Stimulated activated CD4-positive, alpha-beta T cell treated with anti-CD3 and anti-CD28 coated beads, Interleukin-1b, Interleukin-23, amount 100 ng/mL, for 48 hours (primary cell): ENCODE measurements around the gene ZNF367.
A peak's percentile ranks its signal among the peaks of the same experiment; 100 is the strongest.

Experiments
- DNase-seq: peaks from one replicate; pipeline ENCODE4 v3.0.0-alpha.2; 2020

Gene ZNF367

GRCh38 chr9:96418083-96418919 lies at the start of gene ZNF367:
ZNF367 (minus strand) TSS chr9:96418370; CDS start chr9:96418032, 338 bp downstream.
- DNase-seq: peak; percentile 94

GRCh38 chr9:96467784-96468183 lies 49.6 kb upstream of the ZNF367 start:
- DNase-seq: no peak

GRCh38 chr9:96464426-96464825 lies 46.3 kb upstream of the ZNF367 start:
- DNase-seq: no peak

DNA sequence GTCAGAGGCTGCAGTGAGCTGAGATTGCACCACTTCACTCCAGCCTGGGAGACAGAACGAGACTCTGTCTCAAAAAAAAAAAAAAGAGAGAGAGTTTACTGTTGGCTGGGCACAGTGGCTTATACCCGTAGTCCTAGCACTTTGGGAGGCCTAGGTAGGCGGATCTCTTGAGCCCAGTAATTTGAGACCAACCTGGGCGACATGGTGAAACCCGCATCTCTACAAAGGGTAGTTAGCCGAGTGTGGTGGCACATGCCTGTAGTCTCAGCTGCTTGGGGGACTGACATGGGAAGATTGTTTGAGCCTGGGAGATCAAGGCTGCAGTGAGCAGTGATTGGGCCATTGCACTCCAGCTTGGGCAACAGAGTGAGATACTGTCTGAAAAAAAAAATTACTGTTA lies 44.4 kb upstream of the ZNF367 start:
- DNase-seq: no peak

- DNase-seq: no peak
Observed at GRCh38 chr9:96461336-96461735, 43.2 kb upstream of the ZNF367 start.

GRCh38 chr9:96460882-96461281 lies 42.7 kb upstream of the ZNF367 start:
- no peak for DNase-seq

GRCh38 chr9:96460470-96460869 lies 42.3 kb upstream of the ZNF367 start:
- DNase-seq: no peak

- DNase-seq: no peak
Observed at GRCh38 chr9:96459268-96460007, 41.3 kb upstream of the ZNF367 start.

- DNase-seq: no peak
Observed at GRCh38 chr9:96458226-96458625, 40.1 kb upstream of the ZNF367 start.

DNA sequence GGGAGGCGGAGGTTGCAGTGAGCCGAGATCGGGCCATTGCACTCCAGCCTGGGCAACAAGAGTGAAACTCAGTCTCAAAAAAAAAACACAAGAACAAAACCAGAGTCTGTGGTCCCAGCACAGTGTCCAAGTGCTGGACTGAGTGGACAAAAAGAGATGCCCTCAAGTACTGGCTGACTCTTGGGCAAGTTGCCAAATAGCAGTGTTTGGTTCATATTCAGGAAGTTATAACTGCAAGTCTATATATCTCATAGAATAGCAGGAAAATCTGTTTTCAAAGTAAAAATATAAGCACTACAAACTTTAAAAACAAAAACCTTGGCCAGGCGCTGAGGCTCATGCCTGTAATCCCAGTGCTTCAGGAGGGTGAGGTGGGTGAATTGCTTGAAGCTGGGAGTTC lies 39.1 kb upstream of the ZNF367 start:
- DNase-seq: no peak

DNA sequence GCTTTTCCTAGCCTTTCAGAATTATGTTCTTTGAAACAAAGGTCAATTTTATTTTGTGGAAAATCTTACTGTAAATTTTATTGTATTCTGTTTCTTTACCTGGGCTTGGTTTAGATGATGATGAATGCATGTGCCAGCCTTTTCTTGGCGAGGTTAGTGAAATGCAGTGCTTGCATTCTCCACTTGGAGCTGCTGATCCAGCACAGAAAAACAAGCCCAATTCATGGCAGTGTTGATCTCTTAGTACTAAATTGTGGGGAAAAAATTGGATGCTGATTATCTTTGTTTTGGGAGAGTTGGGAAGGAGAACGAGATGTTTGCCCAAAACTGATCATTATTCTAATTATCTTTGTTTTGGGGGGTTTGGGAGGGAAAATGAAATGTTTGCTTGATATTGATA lies 35.5 kb upstream of the ZNF367 start:
- DNase-seq: peak; percentile 5

DNA sequence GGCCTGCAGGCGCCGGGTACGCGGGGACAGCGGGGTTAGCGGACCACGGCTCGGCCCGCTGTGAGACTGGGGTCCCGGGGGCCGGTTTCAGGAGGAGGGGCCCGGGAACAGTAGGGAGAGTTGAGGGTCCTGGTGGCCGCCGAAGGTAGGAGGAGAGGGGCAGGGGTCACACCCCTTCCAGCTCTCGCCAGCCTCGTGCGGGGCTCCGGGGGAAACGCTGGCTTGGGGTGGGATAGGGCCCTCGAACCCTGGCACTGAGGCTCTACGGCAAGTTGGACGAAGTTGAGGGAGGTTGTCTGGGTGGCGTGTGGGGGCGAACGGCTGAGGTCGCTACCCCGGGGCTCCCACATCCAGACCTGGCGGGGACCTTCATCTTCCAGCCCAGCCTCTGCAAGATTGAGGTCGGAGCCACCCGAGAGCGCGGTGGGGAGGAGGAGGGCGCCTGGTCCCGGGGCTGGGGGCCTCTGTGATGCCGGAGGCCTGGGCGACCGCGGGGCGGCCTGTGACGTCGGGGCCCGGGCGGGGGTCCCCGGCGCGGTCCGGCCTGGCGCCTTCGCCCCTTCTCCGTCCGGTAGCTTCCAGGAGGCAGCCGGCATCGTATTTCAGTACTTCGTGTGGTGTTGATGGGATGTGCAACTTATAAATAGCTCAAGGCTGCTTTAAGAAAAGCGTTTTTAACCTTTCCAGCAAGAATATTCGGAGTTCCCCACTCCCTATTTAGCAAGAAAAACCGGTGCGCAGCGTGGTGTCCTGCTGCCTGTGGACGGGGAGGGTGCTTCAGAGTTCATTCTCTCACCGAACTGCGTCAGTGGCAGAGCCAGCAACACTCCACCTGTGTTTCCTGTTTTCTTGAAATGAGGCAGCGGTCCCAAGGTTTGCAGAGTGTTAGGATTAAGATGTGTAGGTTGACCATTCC lies 32.7 kb upstream of the ZNF367 start:
- peak; percentile 24 for DNase-seq

DNA sequence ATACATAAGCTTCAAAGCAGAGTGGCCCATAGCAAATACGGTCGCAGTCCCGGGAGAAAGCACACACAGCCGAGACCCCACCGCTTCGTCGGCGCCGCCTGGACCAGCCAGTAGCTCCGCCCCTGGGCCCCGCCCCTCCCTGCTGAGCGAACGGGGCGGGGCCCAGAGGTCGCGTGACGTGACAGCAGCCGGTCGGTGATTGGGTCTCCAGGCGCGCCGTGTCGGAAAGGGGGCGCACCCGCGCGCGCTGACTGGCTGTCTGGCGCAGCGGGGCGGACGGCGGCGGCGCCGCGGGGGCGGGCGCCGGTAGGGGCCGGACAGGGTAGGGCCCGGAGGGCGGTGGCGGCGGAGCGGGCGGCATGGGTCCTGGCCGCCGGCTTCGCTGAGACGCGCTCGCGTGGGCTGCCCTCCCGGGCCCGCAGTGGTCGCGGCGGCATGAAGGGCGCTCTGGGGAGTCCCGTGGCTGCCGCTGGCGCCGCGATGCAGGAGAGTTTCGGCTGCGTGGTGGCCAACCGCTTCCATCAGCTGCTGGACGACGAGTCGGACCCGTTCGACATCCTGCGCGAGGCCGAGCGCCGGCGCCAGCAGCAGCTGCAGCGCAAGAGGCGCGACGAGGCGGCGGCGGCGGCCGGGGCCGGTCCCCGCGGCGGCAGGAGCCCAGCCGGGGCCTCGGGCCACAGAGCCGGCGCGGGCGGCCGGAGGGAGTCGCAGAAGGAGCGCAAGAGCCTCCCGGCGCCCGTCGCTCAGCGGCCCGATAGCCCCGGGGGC lies 31.9 kb upstream of the ZNF367 start, which contains the start of gene HABP4:
HABP4 (plus strand) TSS at position 325 of the 768 bp plus-strand sequence; CDS start at position 436, 111 bp downstream.
- DNase-seq: peak; percentile 94

GRCh38 chr9:96449523-96449844 lies 31.3 kb upstream of the ZNF367 start:
- DNase-seq: no peak

DNA sequence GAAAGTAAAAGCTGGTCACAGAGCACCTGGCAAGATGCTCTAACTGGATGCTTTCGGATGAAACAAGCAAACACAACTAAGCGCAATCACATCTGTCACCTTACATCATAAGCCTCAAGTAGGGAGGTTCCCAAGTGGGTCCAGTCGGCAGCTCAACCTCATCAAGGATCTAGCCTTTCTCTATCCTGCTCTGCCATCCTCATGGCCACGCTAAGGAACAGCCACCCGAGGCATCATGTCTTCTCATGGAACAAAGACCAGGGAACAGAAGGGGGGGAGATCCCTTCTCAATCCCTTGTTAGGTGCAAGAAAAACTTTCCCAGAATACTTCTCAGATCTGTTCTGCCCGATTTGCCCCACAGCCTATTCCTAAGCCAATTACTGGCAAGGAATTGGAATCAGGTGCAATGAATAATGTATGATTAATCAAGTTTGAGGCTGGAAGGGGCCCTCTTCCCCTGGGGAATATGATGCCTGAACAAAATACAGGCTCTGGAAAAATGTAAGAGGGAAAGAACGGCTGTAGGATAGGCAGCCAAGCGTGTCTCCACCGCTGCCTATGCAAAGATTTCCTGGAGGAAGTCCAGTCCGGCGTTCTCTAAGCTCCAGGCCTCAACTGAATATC lies 30.5 kb upstream of the ZNF367 start:
- no peak for DNase-seq

GRCh38 chr9:96447406-96447805 lies 29.2 kb upstream of the ZNF367 start:
- DNase-seq: no peak

GRCh38 chr9:96442491-96442890 lies 24.3 kb upstream of the ZNF367 start:
- no peak for DNase-seq

DNA sequence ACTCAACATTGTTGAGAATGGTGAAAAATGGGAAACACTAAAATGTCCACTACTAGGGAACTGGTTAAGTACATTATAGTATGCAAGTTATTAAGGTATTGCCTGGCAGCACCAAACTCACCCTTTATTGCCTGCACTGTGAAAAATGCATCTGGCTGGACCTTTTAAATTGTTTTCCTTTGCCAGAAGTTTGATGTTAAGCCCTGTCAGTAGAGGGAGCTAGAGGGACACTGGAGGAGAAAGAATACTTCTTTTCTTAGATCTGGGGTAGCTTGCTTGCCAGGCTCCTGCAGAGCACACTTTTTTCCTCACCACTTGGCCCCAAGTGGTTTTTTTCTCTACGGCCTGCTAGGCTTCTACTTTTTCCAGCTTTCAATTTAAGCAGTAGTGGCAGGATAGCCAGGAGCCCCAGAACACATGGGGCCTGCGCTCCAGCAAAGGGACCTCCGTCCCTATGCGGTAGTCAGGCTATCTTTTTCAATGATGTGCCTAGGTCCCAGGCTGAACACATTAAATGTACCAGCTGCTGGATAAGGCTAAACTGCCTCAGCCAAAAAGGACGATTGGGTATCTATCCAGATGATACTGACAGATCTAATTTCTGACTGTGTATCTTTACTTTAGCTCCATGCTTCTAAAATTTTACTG lies 23.8 kb upstream of the ZNF367 start:
- DNase-seq: no peak

GRCh38 chr9:96440671-96441199 lies 22.6 kb upstream of the ZNF367 start:
- no peak for DNase-seq

GRCh38 chr9:96437454-96437853 lies 19.3 kb upstream of the ZNF367 start:
- DNase-seq: no peak
